ENCODE data around the gene MT1A. TPM values are rescaled to one million over a fixed set of nuclear protein-coding genes. Genes with fewer than 3 reads are reported as not detected.
A peak's percentile ranks its signal among the peaks of the same experiment; 100 is the strongest.

Gene MT1A
- total RNA-seq, 1 donor from 2014 or later = not detected

GRCh38 chr16:56675685-56676210 lies 37.3 kb downstream of the MT1A start:
- no peak for DNase-seq (ENCODE audit: low read depth)

GRCh38 chr16:56677474-56677873 lies 39.0 kb downstream of the MT1A start:
- no peak for DNase-seq (ENCODE audit: low read depth)

- DNase-seq (ENCODE audit: low read depth) = peak; percentile 57
Observed at GRCh38 chr16:56679078-56679730, 40.7 kb downstream of the MT1A start.

- peak; percentile 80 for DNase-seq (ENCODE audit: low read depth)
Observed at GRCh38 chr16:56679818-56680217, 41.4 kb downstream of the MT1A start.

GRCh38 chr16:56681939-56682702 lies 43.7 kb downstream of the MT1A start, which contains the start of gene MT1X:
Gene MT1X (plus strand): TSS chr16:56682470. CDS start chr16:56682541, 71 bp downstream.
- peak; percentile 90 for DNase-seq (ENCODE audit: low read depth)

- DNase-seq (ENCODE audit: low read depth) = no peak
Observed at GRCh38 chr16:56682703-56683397, 44.4 kb downstream of the MT1A start.

GRCh38 chr16:56683424-56684172 lies 45.1 kb downstream of the MT1A start:
- DNase-seq (ENCODE audit: low read depth) = no peak

GRCh38 chr16:56684256-56684925 lies 45.9 kb downstream of the MT1A start:
- no peak for DNase-seq (ENCODE audit: low read depth)

GRCh38 chr16:56684926-56685590 lies 46.6 kb downstream of the MT1A start:
- DNase-seq (ENCODE audit: low read depth) = peak; percentile 41

- no peak for DNase-seq (ENCODE audit: low read depth)
Observed at GRCh38 chr16:56686758-56687157, 48.3 kb downstream of the MT1A start.

GRCh38 chr16:56688762-56689161 lies 50.3 kb downstream of the MT1A start:
- DNase-seq (ENCODE audit: low read depth) = no peak

GRCh38 chr16:56689171-56689570 lies 50.7 kb downstream of the MT1A start:
- DNase-seq (ENCODE audit: low read depth) = no peak

Other genes starting within 250 kb of the MT1A start
- 220 and 233 TPM in 2 replicates for gene AMFR, start 213.1 kb upstream of the MT1A start, total RNA-seq
- 46.5 and 48.6 TPM in 2 replicates for gene NUDT21, start 187.3 kb upstream of the MT1A start, total RNA-seq
- gene OGFOD1, start 187.1 kb upstream of the MT1A start, total RNA-seq = 68.9 and 79.0 TPM in 2 replicates
- 27.2 and 32.9 TPM in 2 replicates for gene BBS2, start 118.6 kb upstream of the MT1A start, total RNA-seq
- gene MT4, start 73.6 kb upstream of the MT1A start, total RNA-seq = not detected in 2 replicates
- not detected in 2 replicates for gene MT3, start 49.1 kb upstream of the MT1A start, total RNA-seq
- gene MT2A, start 30.1 kb upstream of the MT1A start, total RNA-seq = 7.1 and 18.6 TPM in 2 replicates
- 24.7 and 26.6 TPM in 2 replicates for gene MT1E, start 12.9 kb upstream of the MT1A start, total RNA-seq
- not detected in 2 replicates for gene MT1M, start 6.0 kb upstream of the MT1A start, total RNA-seq
- gene MT1B, start 13.2 kb downstream of the MT1A start, total RNA-seq = not detected in 2 replicates
- gene MT1F, start 19.3 kb downstream of the MT1A start, total RNA-seq = not detected in 2 replicates
- gene MT1G, start 29.4 kb downstream of the MT1A start, total RNA-seq = not detected in 2 replicates
- not detected in 2 replicates for gene MT1H, start 31.1 kb downstream of the MT1A start, total RNA-seq
- gene MT1X, start 43.8 kb downstream of the MT1A start, total RNA-seq = 14.8 and 74.1 TPM in 2 replicates
- 114 and 151 TPM in 2 replicates for gene NUP93, start 91.5 kb downstream of the MT1A start, total RNA-seq
- gene SLC12A3, start 226.5 kb downstream of the MT1A start, total RNA-seq = 0.16 TPM in 1 of 2 replicates, not detected in the other

Data from myocyte (in vitro differentiated cells).